Stimulated activated CD8-positive, alpha-beta memory T cell treated with anti-CD3 and anti-CD28 coated beads, Interleukin-12 subunit alpha, Interleukin-12 subunit beta, amount 100 ng/mL, for 4 hours (primary cell): ENCODE measurements around the gene LLGL1.

Experiments used
- DNase-seq: peaks from one replicate; pipeline ENCODE4 v3.0.0-alpha.2; 2020; ENCODE audit warnings: low read depth

Gene LLGL1

DNA sequence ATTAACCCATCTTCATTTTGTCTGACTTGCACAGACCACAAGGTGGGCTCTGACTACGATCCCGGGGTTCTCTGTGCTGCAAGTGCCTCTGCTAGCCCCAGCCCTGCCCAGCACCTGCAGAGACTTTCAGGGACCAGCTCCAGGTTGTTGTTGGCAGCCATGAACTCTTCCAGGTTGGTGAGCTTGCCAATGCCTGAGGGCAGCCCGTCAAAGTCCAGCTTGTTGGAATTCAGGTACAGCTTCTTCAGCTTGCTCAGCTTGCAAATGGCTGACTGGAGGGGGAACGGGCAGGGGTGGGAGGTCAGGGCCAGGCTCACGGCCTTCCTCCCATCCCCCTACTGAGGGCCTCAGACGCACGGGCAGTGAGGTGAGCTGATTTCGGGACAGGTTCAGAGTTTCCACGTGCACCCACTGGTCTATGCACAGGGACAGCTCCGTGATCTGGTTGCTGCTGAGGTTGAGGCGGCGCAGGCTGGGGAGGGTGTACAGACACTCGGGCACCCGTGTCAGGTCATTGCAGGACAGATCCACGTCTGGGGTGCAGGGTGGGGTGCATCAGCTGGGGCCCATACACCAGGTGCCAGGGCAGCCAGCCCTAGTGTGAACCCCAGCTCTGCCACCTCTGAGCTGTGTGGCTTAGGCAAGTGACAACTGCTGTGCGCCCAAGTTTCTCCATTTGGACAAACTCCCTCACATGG lies 27.9 kb downstream of the LLGL1 start:
- no peak for DNase-seq

DNA sequence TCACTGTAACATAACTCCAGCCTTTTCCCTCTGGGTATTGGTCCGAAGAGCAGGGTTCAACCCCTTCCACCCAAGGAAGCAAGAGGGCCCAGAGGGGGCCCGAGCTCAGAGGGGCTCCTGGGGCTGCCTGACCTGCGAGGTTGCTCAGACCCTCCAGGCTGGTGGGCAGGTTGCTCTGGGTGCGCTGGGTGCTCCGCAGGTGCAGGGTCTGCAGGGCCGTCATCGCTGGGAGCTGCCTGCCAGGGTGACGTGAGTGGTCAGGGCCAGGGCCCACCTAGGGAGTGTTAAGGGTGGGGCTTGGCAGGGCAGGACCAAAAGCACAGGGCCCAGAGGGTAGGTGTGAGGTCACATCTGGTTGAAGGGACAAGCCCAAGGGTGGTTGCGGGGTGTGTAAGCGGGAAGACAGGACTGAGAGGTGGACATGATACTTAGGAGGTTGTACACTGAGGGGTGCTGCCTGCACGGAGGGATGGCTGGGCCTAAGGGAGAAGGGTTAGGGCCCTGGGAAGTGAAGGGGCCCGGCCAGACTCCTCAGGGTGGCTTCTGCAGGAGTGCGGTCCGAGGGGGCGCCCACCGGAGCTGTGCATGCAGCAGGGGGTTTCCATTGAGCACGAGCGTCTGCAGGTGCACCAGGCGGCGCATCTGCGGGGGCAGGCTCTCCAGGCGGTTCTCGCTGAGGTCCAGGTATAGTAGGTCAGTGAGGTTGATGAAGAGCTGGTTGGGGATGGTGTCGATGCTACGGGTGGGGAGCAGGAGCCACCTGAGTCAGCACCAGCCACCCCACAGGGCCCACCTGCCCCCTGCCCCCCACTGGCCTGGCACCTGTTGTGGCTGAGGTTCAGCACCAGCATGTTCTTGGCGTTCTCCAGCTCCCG lies 28.7 kb downstream of the LLGL1 start:
- DNase-seq, result no peak

DNA sequence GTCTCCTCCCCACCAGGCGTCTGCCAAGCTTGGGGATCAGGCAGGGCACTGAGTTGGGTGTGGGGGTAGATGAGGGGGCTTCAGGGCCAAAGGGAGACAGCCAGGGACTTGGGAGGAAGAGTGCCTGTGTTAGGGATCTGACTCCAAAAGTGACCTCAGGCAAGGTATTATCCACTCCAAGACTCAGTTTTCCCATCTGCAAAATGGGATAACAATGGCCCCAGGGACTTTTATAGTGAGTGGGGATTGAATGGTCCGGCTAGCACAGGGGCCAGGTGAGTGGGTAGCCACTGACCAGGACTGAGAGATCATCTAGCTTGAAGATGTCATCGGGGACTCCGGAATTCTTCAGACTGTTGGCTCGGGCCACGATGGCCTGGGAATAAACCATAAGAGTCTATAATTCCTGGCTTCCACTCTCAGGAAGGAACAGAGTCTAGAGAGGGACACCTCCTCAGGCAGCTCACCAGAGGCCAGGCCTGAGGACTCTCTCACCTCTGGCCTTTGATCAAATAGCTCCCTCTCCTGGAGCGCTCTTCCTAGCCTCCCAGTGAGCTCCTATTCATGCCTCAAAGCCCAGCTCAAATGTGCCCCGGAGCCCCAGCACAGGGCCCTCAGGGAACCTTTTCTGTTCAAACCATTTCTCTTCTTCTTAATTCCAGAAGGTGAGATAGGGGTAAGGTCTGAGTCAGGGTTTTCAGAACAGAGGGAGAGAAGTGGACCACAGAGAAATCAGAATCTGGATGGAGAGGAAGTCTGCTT lies 29.6 kb downstream of the LLGL1 start:
- no peak for DNase-seq

DNA sequence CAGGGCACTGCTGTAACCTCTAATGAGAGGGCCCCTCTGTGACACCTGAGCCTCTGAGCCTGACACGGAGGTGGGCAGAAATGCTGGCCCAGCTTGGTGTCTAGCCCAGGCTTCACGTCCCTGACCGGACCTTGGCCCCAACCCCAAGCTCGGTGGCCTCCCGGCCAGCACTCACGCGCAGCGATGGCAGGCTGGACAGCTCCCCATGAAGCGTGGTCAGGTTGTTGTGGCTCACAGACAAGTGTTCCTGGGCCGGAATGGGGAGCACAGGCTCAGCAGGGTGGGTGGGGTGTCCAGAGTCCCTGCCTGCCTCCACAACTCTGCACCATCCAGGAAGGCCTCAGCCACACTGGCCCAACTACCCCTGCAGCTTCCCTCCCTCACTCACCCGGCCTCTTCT lies 30.9 kb downstream of the LLGL1 start:
- no peak for DNase-seq

DNA sequence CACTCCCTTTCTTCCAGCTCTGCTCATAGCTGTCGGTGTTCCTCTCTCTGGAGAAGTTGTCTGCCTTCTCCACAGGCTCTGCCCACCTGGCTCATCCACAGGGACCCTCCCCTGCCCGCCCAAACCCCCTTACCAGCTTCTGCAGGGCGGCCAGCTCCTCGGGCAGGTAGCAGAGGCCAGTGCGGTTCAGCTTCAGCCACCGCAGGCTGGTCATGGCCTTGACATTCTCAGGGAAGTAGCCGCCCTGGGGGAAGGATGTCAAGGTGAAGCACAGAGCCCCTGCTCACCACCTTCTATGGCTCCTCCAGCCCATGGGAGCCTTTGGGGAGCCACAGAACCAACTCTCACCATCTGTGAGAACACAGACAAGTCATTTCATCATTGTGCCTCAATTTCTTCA lies 31.3 kb downstream of the LLGL1 start:
- DNase-seq, result no peak

DNA sequence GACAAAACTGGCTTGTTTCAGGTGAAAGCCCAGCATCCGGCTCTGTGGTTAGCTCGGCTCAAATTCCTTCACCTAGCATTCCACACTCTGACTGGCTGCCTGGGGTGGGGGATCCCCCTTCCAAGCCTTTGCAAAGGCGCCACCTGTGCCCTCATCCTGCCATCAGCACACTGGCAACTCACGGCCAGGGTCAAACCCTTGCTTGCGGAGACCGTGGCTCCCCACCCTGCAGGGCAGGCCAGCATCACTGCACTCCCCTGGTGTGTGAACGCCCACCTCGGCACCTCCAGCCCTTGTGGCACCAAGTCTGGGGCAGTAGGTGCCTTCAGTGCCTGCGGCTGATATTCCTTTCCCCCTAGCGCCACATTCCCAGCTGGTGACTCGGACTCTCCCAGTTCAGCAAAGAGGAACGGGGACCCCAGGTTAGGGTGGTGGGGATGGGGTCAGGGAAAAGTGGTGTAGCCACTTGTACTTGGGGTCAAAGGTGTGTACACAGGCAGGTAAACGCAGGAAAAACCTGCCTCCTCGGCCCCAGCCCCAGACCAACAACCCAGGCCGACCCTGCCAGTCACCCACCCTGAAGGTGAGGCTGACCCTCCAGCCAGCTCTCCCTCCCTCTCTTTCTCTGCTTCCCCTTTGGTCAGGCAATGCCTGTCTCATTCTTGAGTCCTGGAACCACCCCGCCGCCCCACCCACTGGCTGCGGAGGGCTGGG lies 32.0 kb downstream of the LLGL1 start:
- DNase-seq, result no peak

DNA sequence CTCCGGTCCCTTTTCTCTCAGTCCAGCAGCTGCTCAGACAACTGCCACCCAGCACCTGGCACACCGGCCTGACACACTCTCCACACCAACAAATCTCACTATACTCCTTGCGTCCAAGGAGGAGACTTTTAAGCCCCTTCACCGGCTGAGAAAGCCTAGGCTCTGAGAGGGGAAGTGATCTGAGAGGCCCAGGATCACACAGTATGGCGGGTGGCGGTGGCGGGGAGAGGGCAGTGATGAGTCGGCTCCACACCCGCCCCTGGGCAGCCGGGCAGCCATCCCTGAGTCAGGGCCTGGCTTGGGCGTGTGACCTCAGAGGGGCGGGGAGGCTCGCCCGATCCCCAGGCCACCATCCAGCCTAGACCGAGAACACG lies 32.5 kb downstream of the LLGL1 start:
- DNase-seq, result peak; percentile 25

DNA sequence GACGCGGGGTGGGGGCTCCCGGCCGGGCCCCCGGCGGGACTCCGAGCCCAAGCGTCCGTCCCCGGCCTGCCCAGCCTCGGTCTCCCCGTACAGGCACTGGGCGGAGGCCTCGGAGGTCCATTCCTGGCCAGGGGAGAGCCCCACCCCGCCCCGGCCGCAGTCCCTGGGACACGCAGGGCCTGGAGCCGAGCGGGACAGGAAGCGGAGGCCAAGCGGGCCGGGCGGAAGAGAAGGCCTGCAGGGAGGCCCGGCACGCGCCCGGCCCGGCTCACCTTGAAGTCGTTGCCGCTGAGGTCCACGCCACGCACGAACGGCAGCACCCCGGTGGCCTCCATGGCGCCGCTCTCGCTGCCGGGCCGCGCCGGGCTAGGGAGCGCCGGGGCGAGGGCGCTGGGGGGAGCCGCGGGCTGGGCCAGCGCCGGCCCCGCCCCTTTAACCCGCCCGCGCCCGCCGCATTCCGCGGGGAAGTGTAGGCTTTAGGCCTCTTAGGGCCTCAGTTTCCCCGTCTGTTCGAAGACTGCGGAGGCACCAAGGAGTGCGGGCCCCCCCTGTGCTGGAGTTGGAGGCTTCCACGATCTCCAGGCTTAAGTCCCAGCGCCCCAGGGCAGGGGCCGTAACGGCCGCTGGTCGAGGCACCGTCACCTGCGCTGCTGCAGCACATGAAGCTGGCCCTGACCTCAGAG lies 33.1 kb downstream of the LLGL1 start, which contains the start of gene FLII:
TSS of gene FLII (minus strand) at position 383 of the 683 bp plus-strand sequence. CDS start at position 335, 48 bp downstream.
- peak; percentile 46 for DNase-seq

DNA sequence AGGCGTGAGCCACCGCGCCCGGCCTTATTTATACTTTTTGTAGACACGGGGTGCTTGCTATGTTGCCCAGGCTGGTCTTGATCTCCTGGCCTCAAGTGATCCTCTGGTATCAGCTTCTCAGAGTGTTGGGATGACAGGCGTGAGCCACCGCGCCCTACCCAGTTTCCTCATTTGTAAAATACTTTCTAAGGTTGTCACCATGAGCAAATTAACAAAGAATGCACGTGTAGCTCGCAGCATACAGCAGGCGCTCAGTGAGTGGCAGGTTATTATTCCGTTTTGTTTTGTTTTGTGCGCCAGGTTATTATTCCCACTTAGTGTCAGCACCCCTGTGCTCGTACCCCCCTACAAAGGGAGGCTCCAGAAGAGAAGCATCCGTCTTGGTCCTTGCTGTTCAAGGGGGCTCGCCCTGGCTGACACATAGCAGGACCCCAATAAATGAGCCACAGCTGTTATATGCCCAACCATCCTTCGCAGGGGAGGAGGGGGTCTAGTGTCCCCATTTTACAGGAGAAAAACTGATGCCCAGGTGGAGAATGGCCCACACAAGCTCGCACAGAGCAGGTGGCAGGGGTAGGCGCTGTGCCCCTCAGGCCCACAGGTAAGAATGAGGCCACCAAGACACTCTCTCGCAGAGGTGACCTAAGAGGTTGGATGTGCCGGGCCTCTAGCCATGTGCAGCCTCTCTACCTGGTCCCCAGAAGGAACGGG lies 34.3 kb downstream of the LLGL1 start:
- DNase-seq, result no peak

DNA sequence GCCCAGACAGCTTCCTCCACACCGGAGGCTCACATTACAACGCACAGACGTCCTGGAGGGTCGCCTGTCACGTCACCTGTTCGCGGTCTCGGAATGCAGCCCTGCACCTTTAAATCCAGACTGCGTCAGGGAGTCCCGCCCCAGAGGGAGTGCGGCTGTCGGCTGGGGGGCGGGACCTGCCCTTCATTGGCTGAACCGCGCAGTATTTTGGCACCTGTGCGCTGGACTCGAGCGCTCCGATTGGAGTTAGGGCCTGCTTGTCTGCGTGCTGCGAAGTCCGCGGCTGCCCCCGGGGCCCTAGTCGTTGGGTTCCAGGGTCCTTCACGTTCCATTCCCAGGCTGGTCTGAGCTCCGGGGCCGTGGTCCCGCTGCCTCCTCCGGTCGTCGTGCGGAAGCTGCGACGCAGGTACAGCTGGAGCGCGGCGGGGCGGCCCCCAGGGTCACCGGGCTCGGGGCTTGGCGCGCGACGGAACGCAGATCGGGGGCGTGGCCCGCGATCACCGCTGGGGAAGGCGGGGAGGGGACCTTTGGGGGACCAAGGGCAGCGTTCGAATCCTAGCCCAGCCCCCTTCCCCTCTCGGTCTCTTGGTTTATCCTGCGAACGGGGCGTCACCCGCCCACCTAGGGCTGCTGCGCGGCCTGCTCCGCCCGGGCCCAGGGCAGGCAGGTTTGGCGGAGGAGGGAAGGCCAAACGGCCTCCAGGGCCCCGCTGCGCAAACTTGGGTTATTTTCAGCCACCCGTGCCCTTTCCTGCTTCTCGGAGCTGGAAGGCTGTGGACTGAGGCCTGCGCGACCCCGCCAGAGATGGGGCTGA lies 35.1 kb downstream of the LLGL1 start, which contains the start of gene MIEF2:
TSS of gene MIEF2 (plus strand) at position 331 of the 814 bp plus-strand sequence. CDS start 2,059 bp downstream, outside the sequence.
- peak; percentile 85 for DNase-seq

DNA sequence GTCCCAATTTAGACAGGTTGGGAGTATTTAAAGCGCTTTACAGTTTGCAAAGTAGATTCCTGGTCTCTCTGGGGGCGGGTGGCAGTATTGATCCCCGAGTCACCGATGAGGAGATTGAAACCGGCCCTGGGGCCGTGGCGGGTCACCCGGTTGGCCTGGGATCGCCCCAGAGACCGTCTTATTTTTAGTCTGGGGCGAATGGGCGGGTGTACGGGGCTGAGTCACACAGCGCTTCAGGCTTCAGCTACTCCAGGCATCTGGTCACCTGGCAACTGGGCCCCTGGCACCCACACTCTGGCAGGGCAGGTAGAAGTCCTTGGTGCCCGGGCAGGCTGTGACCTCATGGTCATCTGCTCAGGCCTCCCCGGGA lies 35.7 kb downstream of the LLGL1 start:
- peak; percentile 22 for DNase-seq

DNA sequence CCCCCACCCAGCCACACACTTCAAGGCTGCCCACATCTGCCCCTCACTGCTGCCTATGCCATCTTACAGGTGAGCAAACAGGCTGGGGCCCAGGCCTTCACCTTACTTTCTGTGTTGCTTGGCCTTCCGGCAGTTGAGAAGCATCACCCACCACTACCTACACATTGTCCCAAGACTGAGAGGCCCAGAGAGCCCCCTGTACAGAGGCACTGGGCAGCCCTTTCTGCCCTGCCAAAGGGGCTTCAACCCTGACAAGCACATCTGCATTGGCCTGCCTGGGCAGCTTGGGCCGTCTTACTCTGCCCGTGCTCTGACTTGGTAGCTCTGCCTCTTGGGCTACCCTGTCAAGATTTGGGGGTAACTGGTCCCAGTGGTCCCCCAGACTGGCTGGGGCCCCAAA lies 36.2 kb downstream of the LLGL1 start:
- no peak for DNase-seq

DNA sequence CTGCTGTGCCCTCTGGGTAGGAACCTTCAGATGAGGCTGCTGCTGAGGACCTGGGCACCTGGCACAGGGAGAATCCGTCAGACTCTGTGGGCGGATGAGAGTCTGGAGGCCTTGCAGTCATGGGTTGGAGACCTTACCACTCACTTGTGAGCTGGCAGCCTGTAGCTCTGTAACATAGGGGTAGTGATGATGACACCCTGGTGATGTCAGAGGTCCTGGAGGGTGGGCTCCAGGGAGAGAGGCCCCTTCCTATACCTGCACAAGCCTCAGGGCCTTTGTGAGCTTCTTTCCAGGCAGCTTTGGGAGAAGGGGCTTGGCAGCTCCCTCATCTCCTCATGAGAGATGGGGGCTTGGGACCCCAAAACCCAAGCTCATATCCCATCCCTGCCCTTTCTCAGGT lies 36.7 kb downstream of the LLGL1 start:
- DNase-seq, result no peak

DNA sequence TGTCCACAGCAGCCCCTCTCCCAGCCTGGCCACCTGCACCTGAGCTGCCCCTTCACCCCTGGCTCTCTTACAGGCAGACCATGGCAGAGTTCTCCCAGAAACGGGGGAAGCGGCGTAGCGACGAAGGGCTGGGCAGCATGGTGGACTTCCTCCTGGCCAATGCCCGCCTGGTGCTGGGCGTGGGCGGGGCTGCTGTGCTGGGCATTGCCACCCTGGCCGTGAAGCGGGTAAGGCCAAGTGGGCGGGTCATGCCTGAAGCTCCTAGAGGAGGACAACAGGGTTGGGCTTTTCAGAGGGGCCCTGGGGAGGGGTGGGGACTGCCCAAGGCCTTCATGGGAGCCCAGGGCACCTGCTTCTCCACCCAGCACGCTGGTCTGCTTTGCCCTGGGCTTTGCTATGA lies 37.2 kb downstream of the LLGL1 start:
- DNase-seq, result no peak

DNA sequence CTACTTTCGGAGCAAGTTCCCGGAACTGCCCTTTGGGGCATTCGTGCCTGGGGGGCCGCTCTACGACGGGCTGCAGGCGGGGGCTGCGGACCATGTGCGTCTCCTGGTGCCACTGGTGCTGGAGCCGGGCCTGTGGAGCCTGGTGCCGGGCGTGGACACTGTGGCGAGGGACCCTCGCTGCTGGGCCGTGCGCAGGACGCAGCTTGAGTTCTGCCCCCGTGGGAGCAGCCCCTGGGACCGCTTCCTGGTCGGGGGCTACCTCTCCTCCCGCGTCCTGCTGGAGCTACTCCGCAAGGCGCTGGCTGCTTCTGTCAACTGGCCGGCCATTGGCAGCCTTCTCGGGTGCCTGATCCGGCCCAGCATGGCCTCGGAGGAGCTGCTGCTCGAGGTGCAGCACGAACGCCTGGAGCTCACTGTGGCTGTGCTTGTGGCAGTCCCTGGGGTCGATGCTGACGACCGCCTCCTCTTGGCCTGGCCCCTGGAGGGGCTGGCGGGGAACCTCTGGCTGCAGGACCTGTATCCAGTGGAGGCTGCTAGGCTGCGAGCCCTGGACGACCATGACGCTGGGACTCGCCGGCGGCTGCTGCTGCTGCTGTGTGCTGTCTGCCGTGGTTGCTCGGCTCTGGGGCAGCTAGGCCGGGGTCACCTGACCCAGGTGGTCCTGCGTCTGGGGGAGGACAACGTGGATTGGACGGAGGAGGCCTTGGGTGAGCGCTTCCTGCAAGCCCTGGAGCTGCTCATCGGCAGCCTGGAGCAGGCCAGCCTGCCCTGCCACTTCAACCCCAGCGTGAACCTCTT lies 38.6 kb downstream of the LLGL1 start:
- DNase-seq, result no peak

DNA sequence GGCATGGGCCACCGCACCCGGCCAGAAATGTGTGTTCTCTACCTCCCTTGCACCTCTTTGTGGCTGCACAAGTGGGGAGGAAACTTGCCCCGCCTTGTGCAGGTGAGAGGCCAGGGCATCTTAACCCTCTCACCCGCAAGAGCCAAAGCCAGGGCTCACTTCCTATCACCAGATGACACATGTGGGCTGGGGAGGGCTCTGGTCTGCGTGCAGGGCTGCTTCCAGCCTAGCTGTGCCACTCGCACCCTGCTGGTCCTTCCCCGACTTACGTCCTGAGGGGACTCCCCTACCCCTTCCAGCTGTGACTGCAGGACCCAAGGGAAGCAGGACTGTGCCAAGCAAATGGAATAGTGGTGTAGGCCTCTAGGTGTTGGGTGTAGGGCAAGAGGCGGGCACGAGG lies 41.9 kb downstream of the LLGL1 start:
- DNase-seq, result no peak

DNA sequence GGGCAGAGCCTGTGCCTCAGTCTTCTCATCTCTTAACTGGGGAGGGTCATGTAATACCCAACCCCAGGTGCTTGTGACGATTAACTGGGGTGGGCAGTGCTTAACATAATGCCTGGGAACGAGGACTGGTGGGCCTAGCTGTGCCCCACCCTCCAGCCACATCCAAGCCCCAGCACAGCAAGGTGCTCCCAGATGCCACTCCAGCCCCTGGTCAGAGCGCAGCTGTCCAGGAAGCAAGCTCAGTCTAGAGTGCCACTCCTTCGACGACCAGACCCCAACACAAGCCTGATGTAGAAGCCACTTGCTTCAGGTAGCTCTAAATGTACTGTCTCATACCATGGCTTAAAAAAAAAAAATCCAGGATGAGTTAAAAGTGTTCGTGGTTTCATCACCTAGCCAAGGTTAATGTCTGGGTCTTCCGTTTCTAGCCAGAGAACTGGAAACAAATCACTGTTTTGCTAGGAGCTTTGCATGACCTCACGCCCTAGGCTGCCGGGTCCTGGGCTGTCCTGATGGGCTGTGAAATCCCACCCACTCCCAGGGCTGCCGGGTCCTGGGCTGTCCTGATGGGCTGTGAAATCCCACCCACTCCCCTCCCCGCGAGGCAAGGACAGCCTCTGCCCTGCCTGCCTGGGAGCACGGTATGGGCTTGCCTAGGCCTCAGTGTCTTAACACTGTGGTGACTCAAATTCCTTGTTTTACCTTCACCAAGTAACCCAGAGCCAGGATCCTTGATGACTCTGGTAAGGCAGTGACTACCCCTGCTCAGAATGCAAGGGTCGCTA lies 42.7 kb downstream of the LLGL1 start:
- DNase-seq, result no peak
